Inflammatory macrophage treated with lipopolysaccharide for 1 hour (primary cell): ENCODE data around the gene TJP1.
"Not testable (repeated sequence)": the region's sequence is repeated elsewhere in the genome, so short reads cannot be mapped to it uniquely, and the experiment has no call there.

Experiments used
- DNase-seq, 2 donors: peaks; one replicate each; pipeline ENCODE4 v3.0.0-alpha.2; 2020 to 2022

The TJP1 gene

DNA sequence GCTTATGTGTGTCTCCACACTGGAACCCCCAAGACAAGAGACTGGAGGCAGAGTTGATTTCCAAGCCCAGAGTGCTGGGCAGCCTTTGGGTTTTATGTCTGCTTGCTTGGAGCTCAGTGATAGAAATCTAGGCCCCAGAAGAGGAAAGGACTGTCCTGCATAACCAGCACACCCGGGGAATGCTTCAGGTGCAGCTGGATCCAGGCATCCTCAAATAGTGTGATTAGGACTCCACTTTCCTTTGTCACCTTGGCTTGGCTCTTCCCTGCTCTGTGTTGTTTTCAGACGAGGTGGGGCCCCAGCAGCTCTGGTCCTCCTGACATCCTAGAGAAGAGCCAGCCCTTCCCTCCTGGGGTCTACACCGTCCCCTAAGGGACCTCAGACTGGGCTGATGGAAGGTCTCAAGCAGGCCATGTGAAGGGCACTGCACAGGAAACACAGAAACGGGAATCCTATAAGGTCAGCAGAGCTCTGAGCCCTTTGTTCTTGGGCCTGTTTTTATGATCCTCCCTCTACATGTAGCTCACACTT lies 143.7 kb downstream of the TJP1 start:
- DNase-seq, result no peak

DNA sequence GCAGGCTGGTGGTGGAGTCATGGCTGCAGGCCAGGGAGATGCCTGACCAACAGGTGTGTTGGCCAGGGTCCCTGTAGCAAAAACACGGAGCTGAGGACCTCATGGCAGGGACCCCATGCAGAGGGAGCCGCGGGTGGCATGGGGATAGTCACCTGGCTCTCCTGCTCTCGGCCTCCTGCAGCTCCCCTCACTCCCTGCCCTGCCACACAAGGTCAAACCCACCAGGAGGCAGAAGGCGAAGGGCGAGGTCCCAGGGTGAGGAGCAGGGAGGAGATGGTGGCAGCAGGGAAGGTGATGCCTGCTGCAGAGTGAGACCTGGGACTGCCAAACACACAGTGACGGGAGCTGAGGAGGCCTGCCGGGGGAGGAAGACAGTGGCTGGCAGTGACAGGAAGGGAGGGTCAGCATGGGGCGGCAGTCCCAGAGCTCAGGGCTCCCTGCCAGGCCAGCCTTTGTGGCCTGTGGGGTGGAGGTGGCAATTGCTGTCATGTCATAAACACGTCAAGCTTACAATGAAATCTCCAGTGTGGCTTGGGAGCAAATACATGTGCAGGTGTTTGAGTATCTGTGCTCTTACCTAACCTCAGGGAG lies 144.3 kb downstream of the TJP1 start:
- DNase-seq, result no peak

DNA sequence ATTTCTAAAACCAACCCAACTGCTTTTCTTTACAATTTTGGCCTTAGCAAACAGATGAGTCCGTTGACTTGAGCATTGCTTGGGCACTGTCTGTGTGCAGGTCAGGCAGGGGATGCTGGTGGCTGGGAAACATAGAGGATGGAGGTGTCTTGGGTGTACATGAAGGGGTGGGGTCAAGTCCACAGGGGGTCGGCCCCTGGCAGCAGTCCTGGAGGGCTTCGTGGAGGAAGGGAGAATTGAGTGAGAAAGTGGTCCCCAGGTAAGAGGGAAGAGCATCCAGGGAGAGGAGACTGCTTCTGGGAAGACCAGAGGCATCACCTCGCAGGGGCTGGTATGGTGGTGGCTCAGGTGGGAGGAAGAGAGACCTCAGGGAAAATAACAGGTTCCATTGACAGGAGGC lies 144.8 kb downstream of the TJP1 start:
- DNase-seq, result no peak

DNA sequence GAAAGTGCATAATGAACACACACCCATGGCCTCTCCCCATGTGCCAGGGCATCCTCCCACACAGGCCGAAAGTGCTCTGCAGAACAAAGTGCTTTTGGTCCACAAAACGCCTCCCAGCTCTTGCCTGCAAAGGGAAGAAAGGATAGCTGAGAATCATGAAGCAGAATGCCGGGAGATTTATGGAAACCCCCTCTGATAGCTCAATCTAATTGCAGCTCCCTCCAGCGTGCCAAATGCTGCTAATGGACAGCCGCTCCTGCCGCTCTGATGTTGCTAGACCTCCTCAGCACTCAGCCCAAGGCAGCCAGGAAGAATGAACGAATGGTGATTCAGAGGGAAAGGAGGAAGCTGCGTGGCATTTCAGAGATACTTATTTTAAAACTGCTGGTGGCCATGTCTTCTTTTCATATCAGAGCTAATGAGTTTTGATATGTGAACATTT lies 145.3 kb downstream of the TJP1 start:
- DNase-seq, result no peak

DNA sequence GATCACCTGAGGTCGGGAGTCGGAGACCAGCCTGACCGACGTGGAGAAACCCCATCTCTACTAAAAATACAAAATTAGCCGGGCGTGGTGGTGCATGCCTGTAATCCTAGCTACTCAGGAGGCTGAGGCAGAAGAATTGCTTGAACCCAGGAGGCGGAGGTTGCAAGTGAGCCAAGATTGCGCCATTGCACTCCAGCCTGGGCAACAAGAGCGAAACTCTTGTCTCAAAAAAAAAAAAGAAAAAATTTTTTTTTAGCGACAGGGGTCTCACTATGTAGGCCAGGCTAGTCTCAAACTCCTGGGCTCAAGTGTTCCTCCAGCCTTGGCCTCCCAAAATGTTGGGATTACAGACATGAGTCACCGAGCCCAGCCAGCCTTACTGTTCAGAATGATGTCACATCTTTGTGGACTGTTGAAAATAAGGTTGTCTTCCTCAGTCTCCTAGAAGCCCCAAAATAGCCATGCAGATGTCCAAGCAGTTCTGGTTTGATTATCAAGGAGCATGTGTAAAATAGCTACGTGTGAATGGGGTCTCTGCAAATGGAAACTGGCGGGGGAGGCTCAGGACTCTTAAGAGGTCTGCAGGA lies 145.8 kb downstream of the TJP1 start:
- DNase-seq, result not testable (repeated sequence)

DNA sequence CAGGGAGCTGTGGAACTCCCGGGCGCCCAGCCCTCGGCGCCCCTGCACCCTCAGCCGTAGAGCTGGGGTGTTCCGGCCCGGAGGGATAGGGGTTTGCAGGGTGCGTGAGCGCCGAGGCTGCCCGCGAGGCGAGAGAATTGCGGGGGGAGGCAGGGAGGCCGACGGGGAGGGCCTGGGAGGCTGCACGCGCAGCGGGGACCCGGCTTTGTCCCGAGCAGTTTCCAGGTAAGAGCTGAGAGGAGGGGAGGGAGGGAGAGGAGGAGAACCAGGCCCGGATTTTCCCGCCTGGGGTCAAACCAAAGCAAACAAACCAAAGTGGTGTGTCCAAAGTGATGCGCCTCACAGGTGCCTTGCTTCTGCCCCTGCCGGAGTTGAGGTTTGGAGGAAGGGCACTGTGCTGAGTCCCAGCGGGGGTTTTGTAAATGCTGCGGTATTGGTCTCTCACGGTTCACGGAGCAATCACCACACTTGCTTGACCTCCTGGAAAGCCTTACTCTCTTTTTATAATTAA lies 146.4 kb downstream of the TJP1 start:
- no peak for DNase-seq

DNA sequence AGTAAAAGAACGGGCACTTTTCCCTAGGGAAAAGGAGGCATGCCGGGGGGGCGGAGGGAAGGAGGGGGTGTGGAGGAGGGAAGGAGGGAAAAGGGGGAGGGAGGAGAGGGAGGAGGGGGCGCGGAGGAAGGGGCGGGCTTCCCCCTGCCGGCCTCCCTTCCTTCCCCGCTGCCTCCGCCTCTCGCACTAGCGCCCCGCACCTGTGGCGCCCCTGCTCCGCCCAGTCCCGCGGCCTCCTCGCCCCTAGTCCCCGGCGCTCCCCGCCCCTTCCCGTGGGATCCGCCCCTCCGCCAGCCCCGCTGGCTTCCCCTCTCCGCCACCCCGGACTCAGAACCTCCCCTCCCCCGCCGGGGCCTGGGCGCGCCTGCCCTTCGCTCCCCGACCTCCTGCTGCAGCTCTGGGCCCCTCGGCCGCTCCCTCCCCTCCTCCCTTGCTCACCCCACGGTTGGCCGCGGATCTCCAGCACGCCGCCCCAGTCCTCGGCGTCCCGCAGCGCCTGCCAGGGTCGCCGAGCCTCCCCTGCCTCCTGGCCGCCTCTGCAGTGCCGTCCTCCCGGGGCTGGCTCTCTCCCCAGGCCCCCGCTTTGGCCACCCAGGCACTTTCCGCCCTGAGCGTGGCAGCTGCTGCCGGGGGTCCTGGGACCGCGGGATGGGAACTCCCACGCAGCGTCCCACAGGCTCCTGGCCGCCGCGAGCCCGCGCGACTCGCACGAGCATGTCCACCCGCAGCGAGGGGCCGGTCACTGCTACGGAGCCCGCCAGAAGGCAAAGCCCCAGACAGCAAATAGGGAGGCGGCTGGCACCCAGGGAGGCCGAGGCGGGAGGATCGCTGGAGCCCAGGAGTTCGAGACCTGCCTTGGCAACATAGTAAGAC lies 147.4 kb downstream of the TJP1 start:
- DNase-seq, result no peak

DNA sequence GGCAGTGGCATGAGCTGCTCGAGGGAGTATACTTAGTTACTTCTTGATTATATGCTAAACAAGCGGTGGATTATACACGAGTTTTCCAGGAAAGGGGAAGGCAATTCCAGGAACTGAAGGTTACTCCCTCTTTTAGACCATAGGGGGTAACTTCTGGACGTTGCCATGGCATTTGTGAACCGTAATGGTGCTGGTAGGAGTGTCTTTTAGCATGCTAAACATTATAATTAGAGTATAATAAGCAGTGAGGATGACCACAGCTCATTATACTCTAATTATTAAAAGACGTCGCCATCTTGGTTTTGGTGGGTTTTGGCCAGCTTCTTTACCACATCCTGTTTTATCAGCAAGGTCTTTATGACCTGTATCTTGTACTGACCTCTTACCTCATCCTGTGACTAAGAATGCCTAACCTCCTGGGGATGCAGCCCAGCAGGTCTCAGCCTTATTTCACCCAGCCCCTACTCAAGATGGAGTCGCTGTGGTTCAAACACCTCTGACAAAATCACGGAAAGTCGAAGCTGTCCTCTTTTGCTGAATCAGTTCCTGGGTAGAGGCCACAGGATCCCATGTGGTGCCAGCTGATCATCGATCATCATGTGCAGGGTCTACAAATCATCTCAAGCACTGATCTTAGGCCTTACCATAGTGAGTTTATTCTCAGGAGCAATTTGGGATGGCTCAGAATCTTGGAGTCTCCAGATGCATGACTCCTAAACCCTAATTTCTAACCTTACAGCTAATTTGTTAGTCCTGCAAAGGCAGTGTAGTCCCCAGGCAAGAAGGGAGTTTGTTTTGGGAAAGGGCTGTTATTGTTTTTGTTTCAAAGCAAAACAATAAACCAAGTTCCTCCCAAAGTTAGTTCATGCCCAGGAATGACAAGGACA lies 149.1 kb downstream of the TJP1 start:
- no peak for DNase-seq

DNA sequence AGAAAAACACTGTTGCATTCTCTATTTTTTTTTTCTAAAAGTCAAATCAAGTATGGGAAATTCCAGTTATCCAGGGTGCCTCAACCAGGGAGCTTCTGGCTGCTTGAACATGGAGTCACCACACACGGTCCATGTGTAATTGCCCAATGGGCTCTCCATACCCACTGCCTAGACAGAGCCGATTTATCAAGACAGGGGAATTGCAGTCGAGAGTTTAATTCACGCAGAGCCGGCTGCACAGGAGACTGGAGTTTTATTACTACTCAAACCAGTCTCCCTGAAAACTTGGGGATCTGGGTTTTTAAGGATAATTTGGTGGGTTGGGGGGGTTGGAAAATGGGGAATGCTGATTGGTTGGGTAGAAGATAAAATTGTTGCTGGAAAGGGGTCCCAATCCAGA lies 149.8 kb downstream of the TJP1 start:
- DNase-seq, result no peak

DNA sequence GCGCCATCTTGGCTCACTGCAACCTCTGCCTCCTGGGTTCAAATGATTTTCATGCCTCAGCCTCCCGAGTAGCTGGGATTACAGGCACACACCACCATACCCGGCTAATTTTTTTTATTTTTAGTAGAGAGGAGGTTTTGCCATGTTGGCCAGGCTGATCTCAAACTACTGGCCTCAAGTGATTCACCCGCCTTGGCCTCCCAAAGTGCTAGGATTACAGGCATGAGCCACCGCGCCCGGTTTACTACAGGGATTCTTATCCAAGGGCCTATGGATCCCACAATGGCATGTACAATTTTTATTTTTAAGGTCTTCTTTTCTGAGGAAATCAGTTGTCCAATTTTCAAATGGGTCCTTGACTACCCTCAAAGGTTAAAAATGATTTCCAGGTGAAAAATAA lies 150.2 kb downstream of the TJP1 start:
- not testable (repeated sequence) for DNase-seq

DNA sequence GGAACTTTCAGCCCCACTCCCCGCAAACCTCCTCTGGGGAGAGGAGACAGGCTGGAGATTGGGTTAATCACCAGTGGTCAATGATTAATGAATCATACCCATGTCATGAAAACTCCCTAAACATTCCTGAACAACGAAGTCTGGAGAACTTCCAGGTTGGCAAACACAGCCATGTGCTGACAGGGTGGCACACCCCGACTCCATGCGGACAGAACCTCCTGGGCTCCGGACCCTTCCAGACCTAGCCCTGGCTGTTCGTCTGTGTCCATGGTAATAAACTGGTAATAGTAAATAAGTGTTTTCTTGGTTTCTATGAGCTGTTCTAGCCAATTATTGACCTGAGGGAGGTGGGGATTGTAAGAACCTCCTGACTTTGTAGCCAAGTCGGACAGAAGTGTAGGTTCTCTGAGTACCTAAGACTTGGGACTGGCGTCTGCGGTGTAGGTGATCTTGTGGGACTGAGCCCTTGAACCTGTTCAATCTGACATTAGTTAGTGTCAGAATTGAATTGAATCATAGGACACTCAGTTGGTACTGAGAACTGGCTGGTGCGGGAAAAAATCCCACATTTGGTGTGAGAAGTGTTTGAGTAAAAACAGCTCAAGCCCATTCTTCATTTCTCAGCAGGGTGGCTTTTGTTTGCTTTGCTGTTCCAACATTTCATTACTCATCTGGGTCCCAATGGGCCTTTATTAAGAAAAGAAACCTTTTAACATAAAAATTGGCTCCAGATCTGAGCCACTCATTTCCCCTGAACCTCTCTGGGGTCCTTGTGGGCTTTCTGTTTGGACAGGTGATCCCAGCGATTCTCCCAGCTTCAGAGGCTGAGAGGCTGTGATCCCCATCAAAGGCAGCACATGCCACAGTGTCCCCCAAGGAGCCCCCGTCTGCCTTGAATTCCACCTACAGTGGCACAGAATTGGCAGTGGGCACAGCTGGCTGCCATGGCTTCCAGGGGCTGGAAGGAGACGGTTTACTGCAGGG lies 151.0 kb downstream of the TJP1 start:
- no peak for DNase-seq

DNA sequence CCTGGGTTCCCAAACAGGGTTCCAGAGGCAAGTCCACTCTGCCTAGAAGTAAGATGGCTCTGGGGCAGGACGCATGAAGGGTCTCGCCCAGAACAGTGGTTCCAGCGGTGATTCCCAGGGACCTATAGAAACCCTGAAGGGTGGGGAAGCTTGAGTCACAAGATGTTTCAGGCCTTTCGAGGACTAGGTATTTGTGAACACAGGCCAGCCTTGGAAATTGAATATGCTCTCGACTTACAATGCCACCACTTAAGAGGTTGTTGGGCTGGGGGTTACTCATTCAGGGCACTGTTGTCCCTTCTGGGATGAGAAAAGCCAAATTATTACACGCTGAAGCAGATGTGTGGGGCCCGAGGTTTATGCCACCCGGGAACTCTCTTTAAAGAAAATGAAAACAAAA lies 152.0 kb downstream of the TJP1 start:
- no peak for DNase-seq

DNA sequence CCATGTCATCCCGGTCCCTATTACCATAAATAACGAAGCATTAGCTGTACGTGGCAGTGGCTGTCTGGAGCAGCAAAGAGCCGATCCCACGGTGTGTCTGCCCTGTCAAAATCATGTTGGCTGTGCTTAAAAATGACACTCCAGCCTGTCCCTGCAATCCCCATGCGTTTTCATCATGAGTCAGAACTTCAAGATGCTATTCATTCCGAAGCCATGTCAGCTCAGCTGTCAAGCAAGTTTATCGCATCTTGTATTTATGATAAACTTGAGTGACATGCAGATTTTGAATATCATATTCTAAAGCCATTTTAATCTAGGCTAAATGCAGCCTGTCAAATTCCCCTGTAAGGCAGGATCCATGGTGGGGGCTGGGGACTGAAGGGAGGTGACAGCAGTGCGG lies 152.4 kb downstream of the TJP1 start:
- DNase-seq, result no peak

DNA sequence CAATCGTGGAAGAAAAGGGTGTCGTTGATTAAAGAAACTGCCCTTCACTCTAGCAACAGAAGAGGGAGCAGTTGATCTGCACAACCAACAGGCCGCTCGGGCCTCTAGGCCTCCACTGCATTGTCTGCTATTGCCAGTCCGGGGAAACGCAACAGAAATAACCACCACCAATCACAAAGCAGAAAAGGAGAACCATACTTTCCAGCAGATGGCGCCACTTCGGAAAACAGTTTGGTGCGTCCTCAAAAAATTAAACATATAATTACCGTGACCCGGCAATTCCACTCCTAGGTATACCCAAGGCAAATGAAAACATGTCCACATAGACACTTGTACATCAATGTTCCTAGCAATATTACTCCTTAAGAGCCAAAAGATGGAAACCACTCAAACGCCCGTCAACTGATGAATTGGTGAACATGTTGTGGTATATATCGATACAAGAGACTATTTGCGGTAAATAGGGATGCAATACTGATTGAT lies 154.1 kb downstream of the TJP1 start:
- DNase-seq, result peak; percentile 7 to 9

DNA sequence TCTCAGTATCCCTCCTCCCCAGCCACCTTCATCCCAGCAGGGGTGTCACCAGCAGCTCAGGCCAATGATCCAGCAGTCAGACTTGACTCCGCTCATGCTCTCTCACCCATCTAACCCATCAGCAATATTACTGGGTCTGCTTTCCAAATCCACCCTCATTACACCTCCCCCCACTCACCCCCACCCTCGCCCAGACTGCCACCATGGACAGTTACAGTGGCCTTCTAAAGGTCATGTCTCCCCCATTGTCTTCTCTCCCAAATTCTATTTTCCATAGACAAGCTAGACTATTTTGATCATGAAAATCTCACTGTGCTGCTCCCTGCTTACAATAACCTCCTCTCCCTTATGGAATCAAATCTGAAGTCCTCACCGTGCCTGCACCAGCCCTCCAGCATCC lies 156.0 kb downstream of the TJP1 start:
- no peak for DNase-seq

DNA sequence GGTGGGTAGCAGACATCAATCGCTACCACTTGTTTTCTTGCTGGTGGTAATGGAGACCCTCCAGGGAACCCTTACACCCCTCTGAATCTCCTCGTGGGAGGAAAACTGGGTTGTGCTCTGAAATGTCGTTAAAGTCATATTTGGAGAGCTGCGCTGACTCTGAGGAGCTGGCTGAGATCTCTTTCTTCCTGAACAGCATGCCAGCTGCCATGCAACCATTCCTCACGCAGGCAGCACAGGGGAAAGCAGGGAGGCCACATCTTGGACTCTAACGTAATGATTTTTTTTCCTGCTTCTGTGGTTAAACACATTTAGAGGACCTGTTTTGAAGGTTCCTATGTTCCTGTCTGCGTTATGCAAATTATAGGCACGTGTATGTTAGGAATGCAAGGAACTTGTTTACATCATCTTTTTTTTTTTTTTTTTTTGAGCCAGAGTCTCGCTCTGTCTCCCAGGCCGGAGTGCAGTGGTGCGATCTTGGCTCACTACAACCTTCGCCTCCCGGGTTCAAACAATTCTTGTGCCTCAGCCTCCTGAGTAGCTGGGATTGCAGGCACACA lies 156.7 kb downstream of the TJP1 start:
- DNase-seq, result no peak

DNA sequence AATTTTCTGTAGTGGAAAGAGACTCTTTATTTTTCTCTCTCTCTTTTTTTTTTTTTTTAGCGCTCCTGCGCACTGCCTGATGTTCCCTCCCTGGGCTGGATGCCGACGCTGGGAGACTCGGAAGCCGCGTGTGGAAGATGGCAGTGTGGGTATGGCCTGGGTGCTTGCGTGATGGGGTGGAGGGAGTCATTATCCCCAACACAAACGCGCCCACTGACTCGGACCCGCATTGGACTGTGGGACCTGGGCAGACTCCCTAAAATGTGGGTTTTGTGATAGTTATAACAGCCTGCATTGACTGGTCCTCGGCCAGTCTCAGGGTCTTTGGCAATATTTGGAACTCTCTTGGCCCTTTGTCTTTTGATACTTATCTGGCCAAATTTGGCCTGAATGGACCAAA lies 157.9 kb downstream of the TJP1 start:
- DNase-seq, result no peak

DNA sequence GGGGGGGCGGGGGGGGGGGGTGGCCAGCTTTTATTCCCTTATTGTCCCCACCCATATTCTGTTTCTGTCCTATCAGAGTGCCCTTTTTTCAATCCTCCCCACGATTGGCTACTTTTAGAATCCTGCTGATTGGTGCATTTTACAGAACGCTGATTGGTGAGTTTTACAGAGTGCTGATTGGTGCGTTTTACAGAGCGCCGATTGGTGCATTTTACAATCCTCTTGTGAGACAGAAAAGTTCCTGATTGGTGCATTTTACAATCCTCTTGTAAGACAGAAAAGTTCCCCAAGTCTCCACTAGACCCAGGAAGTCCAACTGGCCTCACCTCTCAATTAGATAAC lies 164.8 kb downstream of the TJP1 start:
- DNase-seq, result not testable (repeated sequence)

DNA sequence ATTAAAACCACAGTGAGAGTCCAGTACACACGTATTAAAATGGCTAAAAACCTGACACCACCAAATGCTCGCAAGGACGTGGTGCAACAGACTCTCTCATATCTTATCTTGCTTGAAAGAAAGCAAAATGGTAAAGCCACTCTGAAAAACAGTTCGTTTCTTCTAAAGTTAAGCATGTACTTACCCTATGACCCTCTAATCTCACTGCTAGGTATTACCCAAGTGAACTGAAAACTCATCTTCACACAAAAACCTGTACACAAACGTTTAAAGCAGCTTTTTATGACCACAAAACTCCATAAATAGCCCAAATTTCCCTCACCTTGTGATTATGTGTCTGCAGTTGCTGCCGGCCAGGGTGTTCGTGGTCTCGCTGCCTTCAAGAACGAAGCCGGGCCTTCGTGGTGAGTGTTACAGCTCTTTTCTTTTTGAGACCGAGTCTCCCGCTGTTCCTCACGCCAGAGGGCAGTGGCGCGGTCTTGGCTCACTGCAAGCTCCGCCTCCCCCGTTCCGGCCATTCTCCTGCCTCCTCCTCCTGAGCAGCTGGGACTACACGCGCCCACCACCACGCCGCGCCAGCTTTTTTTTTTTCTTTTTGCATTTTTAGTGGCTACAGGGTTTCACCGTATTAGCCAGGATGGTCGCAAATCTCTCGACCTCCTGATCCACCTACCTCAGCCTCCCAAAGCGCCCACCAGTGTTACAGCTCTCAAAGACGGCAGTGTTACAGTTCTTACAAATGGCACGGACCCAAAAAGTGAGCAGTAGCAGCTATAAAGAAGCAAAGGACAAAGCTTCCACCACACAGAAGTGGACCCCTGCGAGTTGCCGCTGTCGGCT lies 165.4 kb downstream of the TJP1 start:
- DNase-seq, result no peak

DNA sequence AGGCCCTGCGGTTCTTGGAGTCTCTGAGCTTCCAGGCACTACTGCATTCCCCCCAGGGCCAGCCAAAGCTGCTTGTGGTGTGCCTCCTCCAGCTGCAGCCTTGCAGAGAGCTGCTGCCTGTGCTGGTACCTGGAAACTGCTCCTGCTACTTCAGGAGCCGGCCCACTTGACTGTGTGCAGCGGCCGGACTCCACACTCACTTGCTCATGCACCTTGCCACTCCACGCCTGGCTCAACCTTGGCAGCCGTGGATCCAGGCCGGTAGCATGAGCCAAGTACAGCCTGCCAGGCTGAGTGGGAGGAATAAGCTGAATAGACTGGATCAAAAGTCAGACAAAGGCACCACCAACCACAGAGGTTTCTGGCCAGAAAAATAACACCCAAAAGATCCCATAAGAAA lies 169.7 kb downstream of the TJP1 start:
- DNase-seq, result no peak
